GM10847 (cell line): ENCODE data around the gene C2orf66.

Experiments used
- POLR2A ChIP-seq: IDR thresholded peaks from 2 replicates; pipeline ENCODE4 v1.6.1; 2011; ENCODE audit not compliant: insufficient read length; ENCODE audit errors: extremely low read depth

The C2orf66 gene

DNA sequence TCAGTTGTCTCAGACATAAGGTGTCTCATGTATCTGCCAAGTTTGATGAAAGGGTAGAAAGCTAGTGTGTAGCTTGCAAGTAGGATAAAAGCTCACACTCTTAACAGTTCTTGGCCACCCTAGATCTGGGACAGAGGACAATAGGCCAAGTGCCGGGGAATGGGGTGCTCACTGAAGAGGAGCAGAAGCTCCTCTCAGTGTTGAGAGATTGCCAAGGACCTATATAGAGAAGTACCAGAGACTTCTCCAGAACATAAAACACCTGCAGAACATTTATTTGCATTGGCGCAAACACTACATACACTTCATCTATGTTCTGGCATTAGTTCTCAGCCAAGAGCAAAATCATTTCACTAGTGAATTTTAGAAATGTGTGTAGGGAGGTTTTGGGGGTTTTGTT is 6.8 kb downstream of the C2orf66 start:
- TF ChIP-seq POLR2A = no peak

DNA sequence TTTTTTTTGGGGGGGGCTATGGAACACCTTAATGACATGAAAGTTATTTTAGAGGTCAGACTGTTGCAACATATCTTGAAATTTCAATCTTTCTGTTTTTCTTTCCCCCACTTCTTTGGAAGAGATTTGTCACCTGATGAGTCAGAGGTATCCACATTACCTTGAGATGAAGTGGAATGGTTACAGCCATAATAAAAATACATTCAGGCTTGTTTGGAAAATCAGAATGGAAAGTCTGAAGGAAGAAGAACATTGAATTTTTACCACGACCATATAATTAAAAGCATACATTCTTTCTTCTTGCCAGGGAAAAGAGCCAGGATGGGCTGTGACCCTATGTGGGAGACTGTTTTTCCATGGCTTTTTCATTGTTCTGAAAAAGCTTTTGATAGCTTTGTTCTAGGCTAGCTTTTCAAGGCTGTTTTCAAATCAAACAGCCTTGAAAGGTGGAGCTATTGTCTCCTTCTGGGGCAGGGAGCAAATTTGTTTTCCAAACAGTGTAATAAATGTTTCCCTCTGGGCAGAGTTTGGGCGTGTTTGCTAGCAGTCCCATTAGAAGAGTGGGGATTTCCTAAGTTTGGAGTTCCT is 7.4 kb downstream of the C2orf66 start:
- no peak for TF ChIP-seq POLR2A

DNA sequence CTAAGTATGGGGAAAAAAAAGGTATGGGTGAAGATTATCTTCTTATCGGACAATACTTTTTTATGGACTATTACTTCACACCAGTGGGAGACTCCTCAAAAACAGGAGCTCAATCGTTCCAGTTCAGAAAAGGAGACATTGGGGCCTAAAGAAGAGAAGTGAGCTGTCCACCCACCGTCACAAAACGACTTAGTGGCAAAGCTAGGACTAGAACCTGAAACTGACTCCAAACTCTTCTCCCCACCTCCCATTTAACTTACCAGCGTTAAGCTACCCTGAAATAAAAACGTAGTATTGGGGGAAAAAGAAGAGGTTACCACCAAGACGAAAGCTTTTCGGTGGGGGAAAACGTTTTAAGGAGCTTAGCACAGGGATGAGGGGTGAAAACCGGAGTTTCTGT is 10.2 kb downstream of the C2orf66 start:
- no peak for TF ChIP-seq POLR2A

DNA sequence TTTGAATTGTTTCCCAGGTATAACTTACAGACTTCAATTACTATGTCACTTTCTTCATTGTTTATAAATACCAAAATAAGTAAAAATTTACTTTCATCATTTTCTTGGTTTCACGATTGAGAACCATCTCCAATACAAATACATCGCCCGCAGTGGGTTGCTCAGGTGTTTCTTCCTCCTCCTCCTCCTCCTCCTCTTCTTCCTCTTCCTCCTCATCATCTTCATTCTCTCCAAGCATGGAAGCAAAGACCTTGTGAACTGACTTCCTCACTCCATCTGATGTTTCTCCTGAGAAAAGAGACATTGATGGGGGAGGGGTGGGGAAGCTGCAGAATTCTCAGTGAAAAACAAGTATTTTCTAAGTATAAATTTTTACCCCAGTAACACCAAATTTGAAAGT is 16.3 kb downstream of the C2orf66 start:
- TF ChIP-seq POLR2A = no peak

DNA sequence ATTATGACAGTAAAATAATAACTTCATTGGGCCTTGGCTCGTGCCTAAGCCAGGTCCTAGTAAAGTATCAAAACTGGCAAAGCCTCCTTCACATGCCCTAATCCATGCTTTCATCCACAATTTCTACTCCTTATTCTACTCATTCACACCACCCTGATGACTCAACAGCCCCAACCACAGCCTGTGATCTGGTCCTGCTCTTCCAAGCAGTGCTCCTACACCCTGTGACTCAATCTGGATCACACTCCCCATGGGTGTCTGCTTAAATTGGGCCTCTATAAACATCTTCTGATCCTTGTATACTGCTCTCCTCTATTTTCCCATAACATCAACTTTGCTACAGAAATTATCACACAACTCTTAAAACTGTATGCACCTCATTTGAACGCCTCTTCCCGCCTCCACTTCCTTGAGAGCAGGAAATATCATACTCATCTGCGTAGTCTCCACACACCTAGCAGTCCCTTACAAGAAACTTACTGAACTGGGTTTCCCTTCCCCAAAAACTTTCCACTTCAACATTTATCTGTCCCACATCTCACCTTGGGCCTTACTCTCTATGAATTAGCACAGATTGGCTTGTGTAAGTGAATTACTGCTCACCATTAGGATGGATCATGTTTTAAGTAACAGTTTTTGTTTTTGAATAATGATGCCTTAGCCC is 25.6 kb downstream of the C2orf66 start:
- no peak for TF ChIP-seq POLR2A

DNA sequence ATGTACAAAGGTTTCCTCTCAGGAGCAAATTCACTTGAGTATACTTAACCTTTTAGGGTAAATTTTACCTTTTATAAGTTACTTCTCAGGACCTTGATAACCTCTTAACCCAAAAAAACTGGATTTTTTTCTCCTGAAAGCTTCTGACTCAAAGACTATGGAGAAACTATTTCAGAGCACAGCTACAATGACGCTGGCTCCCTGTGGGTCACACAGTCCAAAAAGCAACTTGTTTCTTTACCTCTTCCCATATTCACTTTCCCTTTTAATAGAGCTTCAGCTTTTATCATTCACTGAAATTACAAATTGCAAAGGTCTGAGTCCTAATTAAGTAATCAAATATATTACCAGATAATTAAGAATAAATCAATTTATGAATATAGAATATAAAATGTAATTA is 42.1 kb downstream of the C2orf66 start:
- no peak for TF ChIP-seq POLR2A

DNA sequence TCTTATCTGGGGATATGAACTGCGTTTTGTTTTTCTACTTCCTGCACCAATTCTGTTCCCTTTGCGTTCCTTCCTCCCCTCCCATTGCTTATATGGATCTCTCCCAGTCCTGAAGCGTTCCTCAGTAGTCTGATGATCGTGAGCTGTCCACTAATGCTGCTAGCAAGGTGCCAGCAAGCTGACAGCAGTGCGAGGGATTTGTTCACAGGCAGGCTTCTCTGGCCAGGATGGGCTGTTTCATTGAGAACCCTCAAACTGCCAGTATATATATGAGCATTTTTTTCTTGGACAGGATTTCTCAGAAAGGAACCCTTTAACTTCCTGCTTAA is 49.8 kb downstream of the C2orf66 start:
- TF ChIP-seq POLR2A = no peak

DNA sequence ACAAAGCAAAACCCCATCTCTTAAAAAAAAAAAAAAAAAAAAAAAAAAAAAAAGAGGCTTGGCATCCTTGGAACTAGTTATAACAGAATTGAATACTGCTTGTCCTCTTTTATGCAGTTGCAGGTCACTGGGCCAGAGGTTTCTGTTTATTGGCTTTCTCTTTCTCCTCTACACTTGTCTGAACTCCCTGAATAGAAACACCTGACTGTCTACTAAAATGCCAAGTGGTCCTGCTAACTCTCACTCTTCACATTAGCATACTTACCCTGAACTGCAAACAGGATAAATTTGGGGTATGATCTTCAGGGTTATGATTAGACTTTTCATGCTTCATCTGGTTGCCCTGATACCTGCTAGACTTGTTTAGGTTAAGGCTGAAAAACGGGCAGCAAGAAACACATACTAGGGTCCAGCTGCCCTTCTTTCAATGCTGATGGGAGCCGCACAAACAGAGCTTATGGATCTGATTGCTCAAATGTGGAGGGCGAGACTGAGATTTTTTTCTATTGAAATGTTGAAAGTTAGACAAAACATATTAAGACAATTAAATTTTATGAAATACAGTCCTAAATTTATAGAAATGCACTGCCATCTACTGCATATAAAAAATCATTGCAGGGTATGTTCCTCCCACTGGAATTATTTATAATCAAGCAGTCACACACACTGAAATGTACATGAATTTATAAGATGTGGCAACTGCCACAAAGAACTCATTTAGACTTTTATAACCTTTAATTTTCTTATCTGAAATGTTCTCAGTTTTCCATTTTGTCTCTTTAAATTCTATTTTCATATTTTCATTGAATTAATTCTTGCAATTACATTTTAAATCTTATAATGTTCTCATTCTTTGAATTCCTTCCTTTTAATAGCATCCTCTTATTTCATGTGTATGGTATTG is 50.4 kb downstream of the C2orf66 start:
- TF ChIP-seq POLR2A = no peak
